Choroid plexus epithelial cell (primary cell): ENCODE results near the gene OLR1.
A peak's percentile ranks its signal among the peaks of the same experiment; 100 is the strongest.
"Not testable (repeated sequence)": the region's sequence is repeated elsewhere in the genome, so short reads cannot be mapped to it uniquely, and the experiment has no call there.

Experiments used
- DNase-seq: peaks from one replicate; pipeline ENCODE4 v3.0.0-alpha.2; 2010; ENCODE audit warnings: low read depth
- H3K4me3 ChIP-seq: 2 replicates; pipeline ENCODE4 v1.5.1; 2011; ENCODE audit warnings: low read depth, mild to moderate bottlenecking, control low read depth, low read length, moderate library complexity
- CTCF ChIP-seq: conservative IDR thresholded peaks from 2 replicates; pipeline ENCODE4 v1.5.1; 2011; ENCODE audit warnings: low read depth, mild to moderate bottlenecking, control low read depth, inconsistent platforms, low read length, moderate library complexity

OLR1 gene

GRCh38 chr12:10189653-10190052 is 17.7 kb upstream of the OLR1 start:
- H3K4me3 ChIP-seq: no peak overlapping the region
- TF ChIP-seq CTCF: no peak
- DNase-seq: peak; percentile 57

GRCh38 chr12:10186958-10187357 is 15.0 kb upstream of the OLR1 start:
- not testable (repeated sequence) for DNase-seq, H3K4me3 ChIP-seq

- no peak for TF ChIP-seq CTCF
- DNase-seq: no peak
- H3K4me3 ChIP-seq: no peak overlapping the region
These were observed 14.4 kb upstream of the OLR1 start for GRCh38 chr12:10186299-10186698.

GRCh38 chr12:10184261-10184843 is 12.4 kb upstream of the OLR1 start:
- peak; percentile 89 for DNase-seq
- H3K4me3 ChIP-seq: no peak overlapping the region
- TF ChIP-seq CTCF: peak; percentile 2

- no peak overlapping the region for H3K4me3 ChIP-seq
- peak; percentile 89 for DNase-seq
- TF ChIP-seq CTCF: no peak
These were observed 10.6 kb upstream of the OLR1 start for GRCh38 chr12:10182354-10183049.

GRCh38 chr12:10179776-10180181 is 7.8 kb upstream of the OLR1 start:
- TF ChIP-seq CTCF: no peak
- no peak for DNase-seq
- no peak overlapping the region for H3K4me3 ChIP-seq

- no peak for TF ChIP-seq CTCF
These were observed 6.9 kb upstream of the OLR1 start, which contains the start of gene TMEM52B for GRCh38 chr12:10178821-10179220. Gene TMEM52B (plus strand): TSS chr12:10179032. CDS start chr12:10179575, 543 bp downstream.

More at GRCh38 chr12:10178821-10179220, 6.9 kb upstream of the OLR1 start, which contains the start of gene TMEM52B:
- DNase-seq: no peak
- H3K4me3 ChIP-seq: no peak within 1 kb of the TSS
